ENCODE results near the gene ELOVL6.

DNA sequence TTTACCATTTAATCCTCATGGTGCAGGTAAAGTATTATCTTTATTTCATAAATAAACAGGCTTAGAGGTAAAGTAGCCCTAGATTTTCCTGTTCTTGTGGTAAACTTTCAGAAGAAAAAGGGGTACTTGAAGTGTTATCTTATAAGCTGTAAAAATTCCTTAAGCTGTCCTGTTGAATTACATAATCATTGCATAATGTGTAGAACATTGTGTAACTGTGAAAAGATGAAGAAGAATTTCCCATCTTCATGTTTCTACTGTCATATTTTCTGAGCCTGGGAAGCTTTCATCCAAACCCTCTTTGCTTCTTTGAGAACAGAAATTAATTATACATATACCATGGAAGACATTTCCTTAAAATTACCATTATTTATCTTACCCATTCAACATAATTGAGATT lies 90.5 kb downstream of the ELOVL6 start:
- TF ChIP-seq, protein P1, sequence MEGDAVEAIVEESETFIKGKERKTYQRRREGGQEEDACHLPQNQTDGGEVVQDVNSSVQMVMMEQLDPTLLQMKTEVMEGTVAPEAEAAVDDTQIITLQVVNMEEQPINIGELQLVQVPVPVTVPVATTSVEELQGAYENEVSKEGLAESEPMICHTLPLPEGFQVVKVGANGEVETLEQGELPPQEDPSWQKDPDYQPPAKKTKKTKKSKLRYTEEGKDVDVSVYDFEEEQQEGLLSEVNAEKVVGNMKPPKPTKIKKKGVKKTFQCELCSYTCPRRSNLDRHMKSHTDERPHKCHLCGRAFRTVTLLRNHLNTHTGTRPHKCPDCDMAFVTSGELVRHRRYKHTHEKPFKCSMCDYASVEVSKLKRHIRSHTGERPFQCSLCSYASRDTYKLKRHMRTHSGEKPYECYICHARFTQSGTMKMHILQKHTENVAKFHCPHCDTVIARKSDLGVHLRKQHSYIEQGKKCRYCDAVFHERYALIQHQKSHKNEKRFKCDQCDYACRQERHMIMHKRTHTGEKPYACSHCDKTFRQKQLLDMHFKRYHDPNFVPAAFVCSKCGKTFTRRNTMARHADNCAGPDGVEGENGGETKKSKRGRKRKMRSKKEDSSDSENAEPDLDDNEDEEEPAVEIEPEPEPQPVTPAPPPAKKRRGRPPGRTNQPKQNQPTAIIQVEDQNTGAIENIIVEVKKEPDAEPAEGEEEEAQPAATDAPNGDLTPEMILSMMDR (IDR thresholded peaks at IDR 0.05): no peak
- no peak for TF ChIP-seq POLR2A (IDR thresholded peaks at IDR 0.05)
